ENCODE data around the gene NEDD4L.

NEDD4L gene

GRCh38 chr18:58178511-58178910, 134.5 kb downstream of the NEDD4L start:
- Mint-ChIP-seq H3K9me3 (no peaks in the 10 kb centered on the region), H3K27ac (no peak overlapping the region), H3K27me3 (no peaks in the 10 kb centered on the region), H3K4me1 (peaks cover 0 to 1% of the 10 kb centered on the region in 2 donors), H3K36me3 (no peaks in the 10 kb centered on the region), H3K4me3 (no peak overlapping the region)
- ATAC-seq (replicated peaks): no peak
- no peak for DNase-seq

- Mint-ChIP-seq H3K9me3 (no peaks in the 10 kb centered on the region), H3K4me3 (no peak overlapping the region), H3K27ac (no peak overlapping the region), H3K27me3 (no peaks in the 10 kb centered on the region), H3K4me1 (peaks cover 0 to 1% of the 10 kb centered on the region in 2 donors), H3K36me3 (no peaks in the 10 kb centered on the region)
- ATAC-seq (replicated peaks) (no peak), DNase-seq (no peak)
Measured at GRCh38 chr18:58180172-58180571, 136.1 kb downstream of the NEDD4L start.

- Mint-ChIP-seq H3K27me3 (no peaks in the 10 kb centered on the region), H3K9me3 (no peaks in the 10 kb centered on the region), H3K36me3 (no peaks in the 10 kb centered on the region), H3K4me3 (no peak overlapping the region), H3K4me1 (no peaks in the 10 kb centered on the region), H3K27ac (no peak overlapping the region)
- peak; percentile 32 for DNase-seq
- ATAC-seq (replicated peaks): peak; percentile 61 to 65
Measured at GRCh38 chr18:58180738-58181353, 136.8 kb downstream of the NEDD4L start.

GRCh38 chr18:58181988-58182387, 138.0 kb downstream of the NEDD4L start:
- no peak overlapping the region for H3K4me3 Mint-ChIP-seq
- no peaks in the 10 kb centered on the region for H3K9me3 Mint-ChIP-seq
- no peak overlapping the region for H3K27ac Mint-ChIP-seq
- H3K4me1 Mint-ChIP-seq: no peaks in the 10 kb centered on the region
- ATAC-seq (replicated peaks) (no peak), DNase-seq (no peak)
- H3K36me3 Mint-ChIP-seq: no peaks in the 10 kb centered on the region
- H3K27me3 Mint-ChIP-seq: no peaks in the 10 kb centered on the region

- H3K9me3 Mint-ChIP-seq: no peaks in the 10 kb centered on the region
- no peaks in the 10 kb centered on the region for H3K27me3 Mint-ChIP-seq
- no peak overlapping the region for H3K4me3 Mint-ChIP-seq
- no peaks in the 10 kb centered on the region for H3K36me3 Mint-ChIP-seq
- ATAC-seq (replicated peaks): no peak
- no peak overlapping the region for H3K27ac Mint-ChIP-seq
- H3K4me1 Mint-ChIP-seq: no peaks in the 10 kb centered on the region
- no peak for DNase-seq
Measured at GRCh38 chr18:58183226-58183625, 139.2 kb downstream of the NEDD4L start.

GRCh38 chr18:58186258-58186948, 142.4 kb downstream of the NEDD4L start:
- no peak for ATAC-seq (replicated peaks)
- no peaks in the 10 kb centered on the region for H3K9me3 Mint-ChIP-seq
- H3K27me3 Mint-ChIP-seq: peaks cover 0 to 6% of the 10 kb centered on the region in 2 donors
- H3K36me3 Mint-ChIP-seq: no peaks in the 10 kb centered on the region
- H3K4me1 Mint-ChIP-seq: no peaks in the 10 kb centered on the region
- DNase-seq: no peak
- no peak overlapping the region for H3K27ac Mint-ChIP-seq
- no peak overlapping the region for H3K4me3 Mint-ChIP-seq

- H3K4me1 Mint-ChIP-seq: no peaks in the 10 kb centered on the region
- H3K27me3 Mint-ChIP-seq: peaks cover 0 to 10% of the 10 kb centered on the region in 2 donors
- H3K27ac Mint-ChIP-seq: no peak overlapping the region
- DNase-seq (no peak), ATAC-seq (replicated peaks) (no peak)
- no peaks in the 10 kb centered on the region for H3K36me3 Mint-ChIP-seq
- no peaks in the 10 kb centered on the region for H3K9me3 Mint-ChIP-seq
- H3K4me3 Mint-ChIP-seq: no peak overlapping the region
Measured at GRCh38 chr18:58187674-58188073, 143.6 kb downstream of the NEDD4L start.

- ATAC-seq (replicated peaks): no peak
- H3K4me1 Mint-ChIP-seq: peaks cover 0 to 3% of the 10 kb centered on the region in 2 donors
- no peaks in the 10 kb centered on the region for H3K36me3 Mint-ChIP-seq
Measured at GRCh38 chr18:58188996-58189395, 145.0 kb downstream of the NEDD4L start.

GRCh38 chr18:58190842-58191530, 147.0 kb downstream of the NEDD4L start:
- ATAC-seq (replicated peaks): no peak
- peaks cover 5 to 35% of the 10 kb centered on the region in 2 donors for H3K27me3 Mint-ChIP-seq
- H3K4me1 Mint-ChIP-seq: peaks cover 8 to 23% of the 10 kb centered on the region in 2 donors
- no peak for DNase-seq
- H3K9me3 Mint-ChIP-seq: no peaks in the 10 kb centered on the region
- no peak overlapping the region for H3K4me3 Mint-ChIP-seq
- peak overlapping the region; percentile 20 for H3K27ac Mint-ChIP-seq
- no peaks in the 10 kb centered on the region for H3K36me3 Mint-ChIP-seq

More at GRCh38 chr18:58188996-58189395, 145.0 kb downstream of the NEDD4L start:
- Mint-ChIP-seq H3K27me3 (peaks cover 0 to 20% of the 10 kb centered on the region in 2 donors), H3K27ac (no peak overlapping the region), H3K9me3 (no peaks in the 10 kb centered on the region), H3K4me3 (no peak overlapping the region)
- no peak for DNase-seq

- DNase-seq: no peak
- Mint-ChIP-seq H3K4me3 (no peak overlapping the region), H3K9me3 (no peaks in the 10 kb centered on the region), H3K36me3 (no peaks in the 10 kb centered on the region), H3K27me3 (peaks cover 5 to 37% of the 10 kb centered on the region in 2 donors), H3K4me1 (peaks cover 8 to 27% of the 10 kb centered on the region in 2 donors), H3K27ac (peak overlapping the region; percentile 20)
- no peak for ATAC-seq (replicated peaks)
Measured at GRCh38 chr18:58191626-58192025, 147.6 kb downstream of the NEDD4L start.

GRCh38 chr18:58192519-58192918, 148.5 kb downstream of the NEDD4L start:
- no peak overlapping the region for H3K4me3 Mint-ChIP-seq
- H3K36me3 Mint-ChIP-seq: no peaks in the 10 kb centered on the region
- DNase-seq (no peak), ATAC-seq (replicated peaks) (no peak)
- no peak overlapping the region for H3K27ac Mint-ChIP-seq
- H3K4me1 Mint-ChIP-seq: peaks cover 11 to 27% of the 10 kb centered on the region in 2 donors
- H3K9me3 Mint-ChIP-seq: no peaks in the 10 kb centered on the region
- H3K27me3 Mint-ChIP-seq: peaks cover 5 to 37% of the 10 kb centered on the region in 2 donors

- H3K4me1 Mint-ChIP-seq: peaks cover 12 to 27% of the 10 kb centered on the region in 2 donors
- H3K36me3 Mint-ChIP-seq: no peaks in the 10 kb centered on the region
- DNase-seq: no peak
- no peak overlapping the region for H3K27ac Mint-ChIP-seq
- H3K27me3 Mint-ChIP-seq: peaks cover 5 to 37% of the 10 kb centered on the region in 2 donors
- ATAC-seq (replicated peaks): no peak
- no peak overlapping the region for H3K4me3 Mint-ChIP-seq
- H3K9me3 Mint-ChIP-seq: no peaks in the 10 kb centered on the region
Measured at GRCh38 chr18:58194028-58194427, 150.0 kb downstream of the NEDD4L start.

- peak overlapping the region; percentile 86 to 88 for H3K4me3 Mint-ChIP-seq
- peak overlapping the region; percentile 89 for H3K27ac Mint-ChIP-seq
- ATAC-seq (replicated peaks): peak; percentile 79 to 84
- no peak for DNase-seq
- H3K36me3 Mint-ChIP-seq: no peaks in the 10 kb centered on the region
- peaks cover 12 to 27% of the 10 kb centered on the region in 2 donors for H3K4me1 Mint-ChIP-seq
- no peaks in the 10 kb centered on the region for H3K9me3 Mint-ChIP-seq
- peaks cover 5 to 31% of the 10 kb centered on the region in 2 donors for H3K27me3 Mint-ChIP-seq
Measured at GRCh38 chr18:58195278-58195765, 151.3 kb downstream of the NEDD4L start.

GRCh38 chr18:58196164-58196563, 152.1 kb downstream of the NEDD4L start:
- peak overlapping the region; percentile 86 to 88 for H3K4me3 Mint-ChIP-seq
- DNase-seq: no peak

More at GRCh38 chr18:58196164-58196563, 152.1 kb downstream of the NEDD4L start:
- no peak for ATAC-seq (replicated peaks)
- Mint-ChIP-seq H3K9me3 (no peaks in the 10 kb centered on the region), H3K27me3 (peaks cover 5 to 31% of the 10 kb centered on the region in 2 donors), H3K4me1 (peaks cover 12 to 31% of the 10 kb centered on the region in 2 donors), H3K27ac (no peak overlapping the region), H3K36me3 (no peaks in the 10 kb centered on the region)

All from stimulated activated naive B cell treated with anti-CD40 and anti-IgM and Interleukin-4, amounts not matched to agents 10 μg/mL and 1 μg/mL and 100 μg/mL, for 72 hours (primary cell).